ENCODE results near the gene CDH23. TPM values are rescaled to one million over a fixed set of nuclear protein-coding genes. Genes with fewer than 3 reads are reported as not detected.
A peak's percentile ranks its signal among the peaks of the same experiment; 100 is the strongest.

CDH23 gene
- total RNA-seq, 1 donor from 2014 or later = 0.40 TPM

DNA sequence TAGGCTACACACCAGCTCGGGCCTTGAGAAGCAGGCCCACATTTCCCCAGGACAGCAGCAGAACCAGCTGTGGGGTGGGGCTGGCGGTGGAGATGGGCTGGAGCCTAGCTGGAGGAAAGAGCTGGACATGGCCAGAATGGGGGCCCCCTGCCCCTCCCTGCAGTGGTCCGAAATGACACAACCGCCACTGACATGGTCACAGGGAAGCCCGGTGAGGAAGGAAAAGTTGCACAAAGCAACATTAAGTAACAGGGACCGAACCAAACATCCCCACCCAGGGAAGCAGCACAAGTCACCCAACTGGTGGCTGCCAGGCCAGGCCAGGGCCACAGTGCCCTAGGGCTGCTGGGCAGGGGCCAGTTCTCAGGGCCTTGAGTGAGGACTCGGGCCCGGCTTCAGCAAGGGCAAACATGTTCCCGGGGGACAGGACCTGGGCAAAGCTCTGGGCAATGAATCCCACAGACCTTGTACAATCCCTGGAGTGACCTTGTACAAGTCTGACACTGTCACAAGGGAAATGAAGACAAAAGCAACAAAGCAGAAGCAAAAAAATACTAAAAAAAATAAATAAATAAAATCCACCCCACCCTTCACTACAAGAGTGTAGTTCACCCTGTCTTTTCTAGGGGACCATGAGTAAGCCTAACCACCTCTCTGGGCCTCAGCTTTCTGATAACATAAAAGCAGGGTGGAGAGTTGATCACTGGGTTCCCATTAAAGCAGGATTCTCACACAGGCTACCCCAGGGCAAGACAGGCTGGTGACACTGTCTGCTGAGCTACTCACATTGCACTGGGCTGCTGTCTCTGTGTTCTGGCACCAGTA lies 421.3 kb downstream of the CDH23 start:
- DNase-seq (ENCODE audit: low read depth) = no peak

DNA sequence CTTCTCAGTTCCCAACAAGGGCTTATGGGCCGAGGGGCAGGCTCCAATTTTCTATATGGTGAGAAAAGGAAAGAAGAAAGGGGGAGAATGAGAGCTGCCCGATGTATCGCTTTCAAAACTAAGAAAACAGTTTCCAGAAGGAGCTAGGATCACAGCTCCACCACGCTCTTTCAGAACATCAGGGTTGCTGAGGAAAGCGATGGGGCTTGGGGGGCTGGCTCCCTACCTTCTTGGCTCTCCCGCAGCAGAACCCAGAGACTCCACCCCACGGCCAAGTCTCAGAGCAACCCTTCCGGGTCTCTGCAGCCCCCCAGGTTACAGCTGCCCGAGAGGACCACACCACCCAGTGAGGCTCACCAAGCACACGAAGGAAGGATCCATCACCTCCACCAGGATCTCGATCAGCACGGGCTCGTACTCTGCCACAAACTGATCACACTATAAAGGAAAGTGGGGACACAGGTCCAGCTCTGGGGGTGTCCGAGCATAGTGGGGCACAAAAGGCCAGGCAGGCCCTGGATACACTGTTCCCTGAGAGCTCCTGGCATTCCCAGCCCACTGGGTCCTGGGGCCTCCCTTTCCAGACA lies 422.0 kb downstream of the CDH23 start:
- no peak for DNase-seq (ENCODE audit: low read depth)

GRCh38 chr10:71819441-71819861 lies 422.7 kb downstream of the CDH23 start:
- no peak for DNase-seq (ENCODE audit: low read depth)

DNA sequence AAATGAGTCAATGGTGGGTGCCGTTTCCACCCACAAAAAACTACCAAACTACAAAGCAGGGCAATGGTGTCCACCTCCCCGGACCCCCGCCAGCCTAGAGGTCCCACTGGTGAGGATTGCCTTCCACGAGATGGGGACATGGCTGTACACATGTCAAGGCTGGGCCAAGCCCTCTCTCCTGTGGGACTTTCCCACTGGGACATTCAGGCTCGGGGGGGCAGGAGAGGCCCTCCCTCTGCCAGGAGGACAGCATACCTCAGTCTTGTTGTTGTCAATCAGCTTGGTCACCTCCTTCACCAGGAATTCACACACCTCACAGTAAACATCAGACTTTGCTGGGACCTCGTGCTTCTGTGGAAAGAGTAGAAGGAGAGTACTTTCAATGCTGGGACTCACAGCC lies 423.3 kb downstream of the CDH23 start:
- no peak for DNase-seq (ENCODE audit: low read depth)

- no peak for DNase-seq (ENCODE audit: low read depth)
Observed at GRCh38 chr10:71820966-71821365, 424.2 kb downstream of the CDH23 start.

DNA sequence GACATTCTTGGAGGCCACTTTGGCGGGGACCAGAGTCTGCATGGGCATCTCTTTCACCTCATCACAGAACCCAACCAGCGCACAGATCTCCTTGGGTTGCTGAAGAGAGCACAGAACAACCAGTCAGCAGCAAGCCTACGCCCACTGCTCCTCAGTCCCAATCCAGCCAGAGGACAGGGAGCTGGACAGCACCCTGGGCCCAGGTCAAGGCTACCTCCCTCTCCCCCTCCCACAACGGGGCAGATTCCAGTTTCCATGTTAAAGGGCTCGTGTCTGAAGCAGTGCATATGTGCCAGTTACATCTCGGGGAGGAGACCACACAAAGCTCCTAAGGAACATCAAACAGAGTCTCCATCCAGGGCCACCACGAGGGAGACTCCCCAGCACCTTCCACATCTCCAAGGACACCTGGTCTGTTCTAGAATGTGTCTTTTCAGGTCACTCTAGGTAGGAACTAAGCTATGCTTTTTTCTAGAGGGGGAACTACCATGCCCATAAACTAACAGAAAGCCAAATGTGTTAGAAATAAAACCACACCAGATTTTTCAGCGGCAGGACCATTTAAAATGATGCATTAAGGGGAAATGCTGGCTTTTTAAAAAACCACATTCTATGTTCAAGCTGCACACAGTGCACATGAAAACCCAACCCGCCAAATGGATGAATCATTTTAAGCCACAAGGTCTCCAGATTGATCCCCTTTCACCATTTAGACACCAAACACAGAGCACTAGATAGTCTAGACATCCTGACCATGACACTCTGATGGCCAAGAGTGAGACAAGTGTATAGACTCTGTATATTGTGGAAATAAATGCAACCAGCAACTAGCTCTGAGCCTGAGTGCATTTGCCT lies 425.4 kb downstream of the CDH23 start:
- DNase-seq (ENCODE audit: low read depth) = no peak

DNA sequence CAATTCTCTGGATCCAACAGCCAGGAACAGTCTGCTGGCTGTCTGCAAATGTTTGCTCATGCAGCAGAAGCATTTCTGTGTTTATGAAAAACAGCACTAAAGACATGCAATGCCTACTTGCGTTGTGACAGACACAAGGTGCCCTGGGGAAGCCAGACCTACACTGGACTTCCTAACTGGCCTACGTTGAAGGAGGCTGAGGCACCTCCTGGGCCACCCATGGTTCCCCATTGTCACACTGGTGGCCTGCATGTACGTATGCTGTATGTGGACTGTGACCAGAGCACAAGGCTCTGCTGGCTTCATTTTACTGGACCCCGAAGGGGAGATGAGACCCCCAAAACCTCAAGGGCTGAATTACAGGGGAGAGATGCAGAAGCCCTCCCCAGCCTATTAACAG lies 426.6 kb downstream of the CDH23 start:
- DNase-seq (ENCODE audit: low read depth) = no peak

DNA sequence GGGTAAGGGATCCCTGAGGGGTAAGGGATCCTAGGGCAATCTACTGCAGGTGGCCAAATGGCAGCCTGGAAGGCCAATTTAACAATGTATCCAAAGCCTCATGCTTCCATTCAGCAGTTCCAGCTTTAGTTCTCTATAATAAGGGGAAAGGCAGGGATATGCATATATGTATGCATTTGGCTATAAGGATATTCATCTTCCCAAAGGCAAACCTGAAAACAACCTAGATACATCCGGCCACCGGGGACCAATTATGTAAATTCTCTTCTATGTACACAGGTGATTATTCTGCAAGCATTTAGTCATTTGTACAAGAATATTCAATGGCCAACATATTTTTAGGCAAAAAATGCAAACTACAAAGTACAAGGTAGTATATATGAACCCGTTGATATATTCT lies 427.6 kb downstream of the CDH23 start:
- no peak for DNase-seq (ENCODE audit: low read depth)

- DNase-seq (ENCODE audit: low read depth) = no peak
Observed at GRCh38 chr10:71825217-71825616, 428.5 kb downstream of the CDH23 start.

DNA sequence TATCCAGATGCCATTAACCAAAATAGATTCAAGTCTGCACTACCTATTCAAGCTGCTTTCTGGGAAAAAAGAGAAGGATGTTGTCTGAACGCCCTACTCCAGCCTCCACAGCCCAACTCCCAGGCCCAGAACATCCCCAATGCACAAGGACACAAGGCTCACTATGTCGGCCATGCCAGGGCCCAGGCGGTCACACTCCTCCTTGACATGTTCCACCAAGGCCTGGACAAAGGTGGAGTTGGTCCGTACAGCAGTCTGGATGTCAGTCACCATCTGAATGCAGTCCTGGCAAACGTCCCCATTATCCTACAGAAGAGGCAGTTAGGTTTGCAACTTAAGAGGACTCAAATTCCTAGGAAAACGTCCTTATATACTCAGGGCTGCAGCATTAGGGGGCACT lies 431.1 kb downstream of the CDH23 start:
- no peak for DNase-seq (ENCODE audit: low read depth)

DNA sequence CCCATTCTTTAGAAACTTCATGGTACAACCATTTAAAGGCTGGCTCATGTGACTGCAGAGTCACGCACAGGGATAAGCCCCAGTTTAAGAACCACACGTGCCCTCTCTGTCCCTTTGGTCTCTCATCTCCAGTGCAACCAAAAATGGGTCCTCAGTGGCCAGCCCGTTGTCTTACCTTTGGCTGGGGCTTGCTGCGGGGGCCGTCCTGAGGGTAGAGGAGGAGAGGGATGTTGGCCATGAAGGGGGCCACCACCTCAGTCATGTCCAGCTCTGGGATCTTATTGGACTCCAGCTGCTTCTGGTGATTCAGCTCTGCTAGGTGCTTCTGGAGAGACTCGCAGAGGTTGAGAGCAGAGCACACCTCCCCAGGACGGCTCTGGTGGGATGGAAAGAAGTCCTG lies 432.0 kb downstream of the CDH23 start:
- no peak for DNase-seq (ENCODE audit: low read depth)

GRCh38 chr10:71829171-71829570 lies 432.5 kb downstream of the CDH23 start:
- DNase-seq (ENCODE audit: low read depth) = no peak

DNA sequence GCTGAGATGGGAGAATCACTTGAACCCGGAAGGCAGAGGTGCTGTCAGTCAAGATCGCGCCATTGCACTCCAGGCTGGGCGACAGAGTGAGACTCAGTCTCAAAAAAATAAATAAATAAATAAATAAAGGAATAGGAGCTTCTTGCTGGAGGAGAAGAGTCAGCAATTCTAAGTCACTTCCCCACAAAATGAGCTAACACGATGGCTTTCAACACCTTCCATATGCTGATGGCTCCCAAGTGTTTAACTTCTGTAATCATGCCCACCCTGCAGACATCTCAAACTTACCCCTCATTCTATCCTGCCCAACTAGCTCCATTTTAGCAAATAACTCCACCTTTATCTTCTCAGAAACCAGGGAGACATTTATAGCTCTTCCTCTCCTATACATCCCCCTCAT lies 433.2 kb downstream of the CDH23 start:
- DNase-seq (ENCODE audit: low read depth) = no peak

GRCh38 chr10:71830726-71831125 lies 434.0 kb downstream of the CDH23 start:
- no peak for DNase-seq (ENCODE audit: low read depth)

- DNase-seq (ENCODE audit: low read depth) = no peak
Observed at GRCh38 chr10:71831646-71832552, 435.2 kb downstream of the CDH23 start.

GRCh38 chr10:71832967-71833366 lies 436.2 kb downstream of the CDH23 start:
- no peak for DNase-seq (ENCODE audit: low read depth)

GRCh38 chr10:71833451-71834342 lies 437.0 kb downstream of the CDH23 start:
- no peak for DNase-seq (ENCODE audit: low read depth)

- DNase-seq (ENCODE audit: low read depth) = no peak
Observed at GRCh38 chr10:71834343-71834674, 437.6 kb downstream of the CDH23 start.

DNA sequence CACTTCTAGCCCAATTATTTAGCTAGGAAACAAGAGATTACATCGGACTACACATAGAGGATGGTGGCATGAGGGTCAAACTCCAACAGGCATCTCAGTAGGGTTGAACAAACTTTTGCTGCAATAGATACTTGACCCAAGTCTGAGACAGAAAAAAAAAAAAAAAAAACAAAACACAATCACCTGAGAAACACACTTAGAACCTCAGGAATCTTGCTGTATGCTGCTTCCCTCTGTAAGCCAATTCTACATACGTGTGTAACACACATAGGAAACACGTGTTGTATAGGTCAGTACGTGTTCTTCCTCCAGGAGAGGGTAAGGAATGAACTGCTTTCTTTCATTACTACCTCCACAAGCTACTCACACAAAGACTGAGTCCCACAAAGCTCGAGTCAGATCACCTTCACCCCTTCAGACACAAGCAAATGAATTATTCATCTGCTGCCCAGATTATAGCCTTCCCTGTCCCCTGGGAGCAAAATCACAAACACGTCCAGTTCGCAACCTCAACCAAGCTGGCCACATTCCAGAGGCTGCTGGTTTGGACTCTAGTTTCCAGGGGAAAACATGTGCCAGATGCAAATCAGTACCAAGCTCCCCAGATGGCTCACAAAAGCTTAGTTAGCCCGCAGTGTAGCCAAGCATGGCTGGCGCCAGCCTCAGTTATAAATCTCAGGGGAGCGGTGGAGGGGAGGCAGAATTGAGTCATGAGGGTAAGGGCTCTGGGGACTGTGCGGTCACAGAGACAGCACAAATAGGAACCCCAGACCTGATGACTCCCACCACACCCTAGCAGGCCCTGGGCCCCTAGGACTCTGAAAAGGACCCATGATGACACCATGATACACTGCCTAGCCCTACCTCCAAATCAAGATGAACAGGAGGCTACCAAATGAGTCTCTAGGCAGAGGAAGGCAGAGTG lies 439.2 kb downstream of the CDH23 start:
- DNase-seq (ENCODE audit: low read depth) = peak; percentile 99
